ENCODE data around the gene CCDC57. TPM values are rescaled to one million over a fixed set of nuclear protein-coding genes. Genes with fewer than 3 reads are reported as not detected.
A peak's percentile ranks its signal among the peaks of the same experiment; 100 is the strongest.

CCDC57 gene
- total and polyA plus RNA-seq, 9 of the 15 experiments (the other 6 are each of a cell fraction or from before 2014, with no cell fraction given) = 0.83 to 36.2 (median 13.6) TPM

DNA sequence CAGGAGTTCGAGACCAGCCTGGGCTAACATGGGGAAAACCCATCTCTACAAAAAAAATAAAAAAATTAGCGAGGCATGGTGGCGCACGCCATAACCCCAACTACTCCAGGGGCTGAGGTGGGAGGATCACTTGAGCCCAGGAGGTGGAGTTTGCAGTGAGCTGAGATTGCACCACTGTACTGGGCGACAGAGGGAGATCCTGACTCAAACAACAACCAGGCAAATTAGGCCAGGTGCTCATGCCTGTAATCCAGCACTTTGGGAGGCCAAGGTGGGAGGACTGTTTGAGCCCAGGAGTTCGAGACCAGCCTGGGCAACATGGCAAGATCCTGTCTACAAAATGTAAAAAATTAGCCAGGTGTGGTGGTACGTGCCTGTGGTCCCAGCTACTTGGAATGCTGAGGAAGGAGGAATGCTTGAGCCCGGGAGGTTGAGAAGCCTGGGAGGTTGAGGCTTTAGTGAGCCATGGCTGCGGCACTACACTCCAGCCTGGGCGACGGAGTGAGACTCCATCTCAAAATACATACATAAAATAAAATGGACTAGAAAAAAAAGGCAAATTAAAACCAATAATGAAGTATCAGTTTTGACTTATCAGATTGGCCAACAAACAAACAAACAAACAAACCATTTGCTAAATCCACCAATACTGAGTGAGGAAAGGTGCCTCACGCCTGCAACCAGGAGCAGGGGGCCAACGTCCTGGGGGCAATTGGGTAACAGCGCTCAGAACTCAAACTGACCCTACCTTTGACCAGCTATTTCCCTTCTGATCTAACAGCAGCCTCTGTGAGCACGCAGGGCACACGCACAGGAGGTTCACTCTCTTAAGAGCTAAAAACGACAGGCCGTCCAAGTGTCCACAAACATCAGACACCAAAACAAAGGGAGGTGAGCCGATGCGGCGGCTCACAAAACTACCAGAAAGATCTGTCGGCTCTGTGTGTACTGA is 95.2 kb downstream of the CCDC57 start:
- H4K20me1 ChIP-seq (replicated peaks; ENCODE audit: control insufficient read depth, insufficient read depth, low read length) = no peaks in the 10 kb centered on the region; the same call in 1 of the 2 replicates
- ChIA-PET CTCF (ENCODE audit: low intra/inter-chr PET ratio) (no interaction called here), POLR2A (interaction anchor here (0.6 to 1.7 kb wide), 6 partner anchors 8 to 338 kb away, joined by 3 to 7 read pairs (median 3); partner anchors contain the start of gene FASN)
- FAIRE-seq = peak; percentile 72
- peak overlapping the region in 1 of 2 experiments; percentile 38; a peak in 1 of 4 replicates for H3K9ac ChIP-seq (ENCODE audit: insufficient read depth in 1 of 2, low read depth in 2 of 2, low read length in 2 of 2)
- peak overlapping the region; percentile 13; the same call in 1 of the 2 replicates for H3K4me2 ChIP-seq (ENCODE audit: insufficient read depth, low read length)
- H3K9me3 ChIP-seq (replicated peaks; ENCODE audit: control insufficient read depth, insufficient read depth, low read depth, low read length) = no peaks in the 10 kb centered on the region
- intact Hi-C loops (cut with micrococcal nuclease) (no loop called here), in situ Hi-C loops (cut with MboI) (no loop called here)
- H3K4me1 ChIP-seq (replicated peaks in 1 of 2; ENCODE audit: control insufficient read depth in 2 of 2, insufficient read depth in 2 of 2, low read length in 2 of 2) = peaks cover 56 to 68% of the 10 kb centered on the region in 2 experiments
- H3K79me2 ChIP-seq (ENCODE audit: control insufficient read depth, insufficient read depth, low read length) = peaks cover 2% of the 10 kb centered on the region; the same call in 1 of the 3 replicates
- no peaks in the 10 kb centered on the region; a peak in 1 of 5 replicates for H3K27me3 ChIP-seq (ENCODE audit: control insufficient read depth in 2 of 2, insufficient read depth in 2 of 2, low read length in 2 of 2)
- TF ChIP-seq CEBPB (tag; IDR thresholded peaks at IDR 0.05) (peak; percentile 25; the same call in 1 of the 2 replicates), RCOR1 (IDR thresholded peaks at IDR 0.05; ENCODE audit: borderline replicate concordance in 1 of 2, low read depth in 2 of 2, low read length in 2 of 2) (0 out of 4 replicates have a peak, but pooled peaks of 1 of the 2 experiments have one; percentile 41), JUND (IDR thresholded peaks at IDR 0.05; ENCODE audit: borderline replicate concordance, low read depth, low read length) (0 out of 2 replicates have a peak, but pooled peaks have one; percentile 7), JUND (tag; IDR thresholded peaks at IDR 0.05; ENCODE audit: borderline replicate concordance, low read depth, low read length) (no peak), NONO (IDR thresholded peaks at IDR 0.05; ENCODE audit: low read depth in 2 of 2, low read length in 1 of 2) (peak in 1 of 2 experiments; percentile 67; a peak in 1 of 4 replicates), TCF7L2 (IDR thresholded peaks at IDR 0.05; ENCODE audit: low read depth, low read length) (peak; percentile 55; the same call in 1 of the 2 replicates), ZKSCAN8 (CRISPR knock-in tag; IDR thresholded peaks at IDR 0.05) (no peak), SMARCB1 (IDR thresholded peaks at IDR 0.05; ENCODE audit: insufficient read length, low read depth) (no peak), MAFK (IDR thresholded peaks at IDR 0.05; ENCODE audit: low read length) (no peak), ATF7 (IDR thresholded peaks at IDR 0.05) (peak; percentile 89), FOXK2 (conservative IDR thresholded peaks at IDR 0.05 in 1 of 2, IDR thresholded peaks at IDR 0.05 in 1 of 2; ENCODE audit: low read depth in 2 of 2) (peak in 1 of 2 experiments; percentile 88; a peak in 2 of 4 replicates)
- TF ChIP-seq, protein P1, sequence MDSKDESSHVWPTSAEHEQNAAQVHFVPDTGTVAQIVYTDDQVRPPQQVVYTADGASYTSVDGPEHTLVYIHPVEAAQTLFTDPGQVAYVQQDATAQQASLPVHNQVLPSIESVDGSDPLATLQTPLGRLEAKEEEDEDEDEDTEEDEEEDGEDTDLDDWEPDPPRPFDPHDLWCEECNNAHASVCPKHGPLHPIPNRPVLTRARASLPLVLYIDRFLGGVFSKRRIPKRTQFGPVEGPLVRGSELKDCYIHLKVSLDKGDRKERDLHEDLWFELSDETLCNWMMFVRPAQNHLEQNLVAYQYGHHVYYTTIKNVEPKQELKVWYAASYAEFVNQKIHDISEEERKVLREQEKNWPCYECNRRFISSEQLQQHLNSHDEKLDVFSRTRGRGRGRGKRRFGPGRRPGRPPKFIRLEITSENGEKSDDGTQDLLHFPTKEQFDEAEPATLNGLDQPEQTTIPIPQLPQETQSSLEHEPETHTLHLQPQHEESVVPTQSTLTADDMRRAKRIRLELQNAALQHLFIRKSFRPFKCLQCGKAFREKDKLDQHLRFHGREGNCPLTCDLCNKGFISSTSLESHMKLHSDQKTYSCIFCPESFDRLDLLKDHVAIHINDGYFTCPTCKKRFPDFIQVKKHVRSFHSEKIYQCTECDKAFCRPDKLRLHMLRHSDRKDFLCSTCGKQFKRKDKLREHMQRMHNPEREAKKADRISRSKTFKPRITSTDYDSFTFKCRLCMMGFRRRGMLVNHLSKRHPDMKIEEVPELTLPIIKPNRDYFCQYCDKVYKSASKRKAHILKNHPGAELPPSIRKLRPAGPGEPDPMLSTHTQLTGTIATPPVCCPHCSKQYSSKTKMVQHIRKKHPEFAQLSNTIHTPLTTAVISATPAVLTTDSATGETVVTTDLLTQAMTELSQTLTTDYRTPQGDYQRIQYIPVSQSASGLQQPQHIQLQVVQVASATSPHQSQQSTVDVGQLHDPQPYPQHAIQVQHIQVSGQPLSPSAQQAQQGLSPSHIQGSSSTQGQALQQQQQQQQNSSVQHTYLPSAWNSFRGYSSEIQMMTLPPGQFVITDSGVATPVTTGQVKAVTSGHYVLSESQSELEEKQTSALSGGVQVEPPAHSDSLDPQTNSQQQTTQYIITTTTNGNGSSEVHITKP (IDR thresholded peaks at IDR 0.05; ENCODE audit: partially characterized antibody) = peak; percentile 98
- 78% methylated on average over 22 of the region's 22 CpGs for WGBS (ENCODE audit: insufficient coverage, low coverage, missing lambda C conversion rate)
- no TSS peak for BruUV-seq (replicated peaks)
- H3K4me3 ChIP-seq = no peak overlapping the region
- H2AFZ ChIP-seq (ENCODE audit: low read depth, low read length) = no peak overlapping the region; the same call in 1 of the 2 replicates
- H3K9me1 ChIP-seq (ENCODE audit: control insufficient read depth, insufficient read depth, low read length) = peaks cover 13% of the 10 kb centered on the region
- H3K36me3 ChIP-seq (ENCODE audit: control insufficient read depth, insufficient read depth, low read length) = peaks cover 15% of the 10 kb centered on the region; the same call in 2 of the 3 replicates
- ATAC-seq = peak; percentile 69
- H3K27ac ChIP-seq (ENCODE audit: extremely low read depth, low read depth, low read length) = peak overlapping the region; percentile 16; the same call in 2 of the 3 replicates
- DNase-seq (ENCODE audit: extremely low read depth in 1 of 4, low spot score in 3 of 4) = no peak
